H7 (cell line): Measurements from ENCODE around the gene IFT27. TPM values are rescaled to one million over a fixed set of nuclear protein-coding genes. Genes with fewer than 3 reads are reported as not detected.

ENCODE experiments used
- DNase-seq: peaks from one replicate; pipeline ENCODE4 v3.0.0; 2012
- H3K27me3 ChIP-seq: 2 replicates; pipeline ENCODE4 v1.6.0; 2011; ENCODE audit warnings: mild to moderate bottlenecking, low read length; ENCODE audit not compliant: control insufficient read depth, insufficient read depth
- H3K36me3 ChIP-seq: replicated peaks from 2 replicates; pipeline ENCODE4 v1.5.1; 2011; ENCODE audit warnings: low read length; ENCODE audit not compliant: control insufficient read depth, insufficient read depth
- H3K4me3 ChIP-seq: 2 replicates; pipeline ENCODE4 v1.5.1; 2011; ENCODE audit warnings: low read depth, mild to moderate bottlenecking, control low read depth, low read length, moderate library complexity; ENCODE audit not compliant: insufficient read depth
- total RNA-seq: library from RNA; depleted of rRNA; stranded (reverse); fragments of >200 nt; shearing (Covaris generic); gene quantifications from 2 replicates; pipeline ENCODE4 v1.2.3, GENCODE V29; 2014

IFT27 gene
- total RNA-seq, 1 experiment from 2014 or later: 30.1 TPM

DNA sequence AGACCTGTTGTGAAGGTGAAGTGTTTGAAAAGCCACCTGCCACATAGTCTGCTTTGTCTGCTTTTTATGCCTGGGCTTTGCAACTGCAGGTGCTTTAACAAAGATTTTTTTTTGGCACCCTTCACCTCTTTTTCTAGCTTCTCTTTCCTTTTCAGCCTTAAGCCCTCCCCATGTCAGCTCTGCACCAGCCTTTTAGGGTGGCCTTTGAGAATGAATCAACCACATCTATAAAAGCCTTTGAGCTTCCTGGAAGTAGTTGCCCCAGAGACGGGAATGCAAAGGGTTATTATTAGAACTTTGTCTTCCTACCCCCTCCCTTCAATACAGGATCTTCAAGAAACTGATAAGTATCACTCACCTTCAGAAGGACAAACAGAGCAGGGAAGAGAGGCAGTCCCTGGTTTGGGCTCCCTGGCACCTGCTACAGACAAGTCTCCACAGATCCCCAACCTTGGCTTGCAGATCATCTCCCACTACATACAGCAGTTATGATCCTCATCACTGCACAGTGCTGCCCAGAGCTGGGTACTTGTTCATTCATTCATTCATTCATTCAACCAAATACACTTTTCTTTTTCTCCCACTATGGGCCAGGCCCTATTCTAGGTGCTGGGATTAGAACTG, 32.9 kb upstream of the IFT27 start:
- no peaks in the 10 kb centered on the region; the same call in 1 of the 2 replicates for H3K27me3 ChIP-seq
- DNase-seq: no peak
- H3K4me3 ChIP-seq: no peak overlapping the region
- H3K36me3 ChIP-seq: no peaks in the 10 kb centered on the region

DNA sequence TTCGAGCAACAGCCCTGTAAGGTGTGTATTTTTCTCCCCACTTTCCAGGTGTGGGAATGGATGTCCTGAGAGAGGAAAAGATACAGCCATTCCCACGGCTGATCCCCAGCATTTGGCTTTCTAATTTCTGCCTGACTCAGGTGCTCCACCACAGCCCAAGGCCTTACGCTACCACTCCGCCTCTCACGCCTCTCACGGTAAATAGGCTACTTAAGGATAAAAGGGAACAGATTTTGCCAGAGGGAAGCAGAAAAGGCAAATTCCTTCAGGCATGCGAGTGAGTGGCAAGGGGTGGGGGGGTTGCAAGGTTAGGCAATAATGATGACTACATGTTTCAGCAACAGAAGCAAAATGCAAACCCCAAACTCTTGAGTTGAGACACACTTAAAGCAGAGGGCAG, 31.7 kb upstream of the IFT27 start:
- no peak for DNase-seq

DNA sequence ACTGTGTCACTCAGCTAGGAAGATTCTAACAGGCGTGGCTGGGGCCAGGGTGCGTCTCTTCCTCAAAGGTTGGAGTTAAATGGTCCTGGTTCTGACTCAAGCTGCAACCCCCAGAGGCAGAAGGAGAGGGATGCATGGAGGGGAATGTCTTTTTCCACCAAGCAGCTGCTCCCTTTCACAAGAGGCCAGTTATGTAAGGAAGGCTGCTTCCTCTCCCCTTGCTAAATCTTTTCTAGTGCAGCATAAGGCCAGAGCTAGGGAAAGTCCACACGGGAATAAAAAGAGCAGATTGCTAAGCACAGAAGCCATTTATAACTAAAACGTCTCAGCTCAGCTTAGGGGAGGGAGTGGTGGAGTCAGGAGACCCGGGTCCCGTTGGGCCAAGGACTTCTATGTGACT, 30.9 kb upstream of the IFT27 start:
- H3K36me3 ChIP-seq: no peaks in the 10 kb centered on the region
- no peak overlapping the region for H3K4me3 ChIP-seq
- no peaks in the 10 kb centered on the region for H3K27me3 ChIP-seq
- DNase-seq: no peak

More for the DNA sequence above, 31.7 kb upstream of the IFT27 start:
- Histone ChIP-seq H3K36me3 (no peaks in the 10 kb centered on the region), H3K4me3 (no peak overlapping the region), H3K27me3 (no peaks in the 10 kb centered on the region)

DNA sequence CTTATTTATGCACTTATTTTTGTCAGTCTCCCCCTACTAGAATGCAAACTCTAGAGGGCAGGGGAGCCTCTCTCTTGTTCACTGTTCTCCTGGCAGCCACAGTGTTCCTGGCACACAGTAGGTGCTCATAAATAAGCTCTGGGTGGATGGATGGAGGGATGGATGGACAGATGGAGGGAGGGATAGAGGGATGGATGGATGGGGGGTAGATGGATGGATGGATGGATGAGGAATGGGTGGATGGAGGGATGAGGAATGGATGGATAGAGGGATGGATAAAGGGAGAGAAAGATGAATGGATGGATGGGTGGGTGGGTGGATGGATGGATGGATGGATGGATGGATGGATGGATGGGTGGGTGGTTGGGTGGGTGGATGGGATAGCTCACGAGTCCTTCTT, 27.4 kb upstream of the IFT27 start:
- Histone ChIP-seq H3K36me3 (no peaks in the 10 kb centered on the region), H3K4me3 (no peak overlapping the region), H3K27me3 (no peaks in the 10 kb centered on the region)
- DNase-seq: no peak

DNA sequence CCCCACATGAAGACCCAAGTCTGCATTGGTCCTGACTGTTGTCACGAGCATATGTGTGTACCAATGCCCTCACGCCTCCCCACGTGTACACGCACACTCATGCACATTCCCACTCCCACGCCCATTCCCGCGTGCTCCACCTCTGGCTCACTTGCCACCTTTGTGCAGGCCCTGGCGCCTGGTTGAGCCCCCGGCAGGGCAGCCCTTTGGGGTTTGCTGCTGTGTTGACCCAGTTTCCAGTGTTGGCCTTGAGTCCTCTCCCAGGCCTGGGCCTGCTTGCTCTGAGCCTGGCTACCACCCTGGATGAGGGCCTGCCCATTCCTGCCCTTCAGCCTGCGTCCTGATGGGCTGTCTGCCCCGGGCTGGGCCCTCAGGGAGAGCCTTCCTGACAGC, 22.8 kb upstream of the IFT27 start:
- no peaks in the 10 kb centered on the region for H3K36me3 ChIP-seq
- H3K27me3 ChIP-seq: no peaks in the 10 kb centered on the region
- no peak overlapping the region for H3K4me3 ChIP-seq
- no peak for DNase-seq

DNA sequence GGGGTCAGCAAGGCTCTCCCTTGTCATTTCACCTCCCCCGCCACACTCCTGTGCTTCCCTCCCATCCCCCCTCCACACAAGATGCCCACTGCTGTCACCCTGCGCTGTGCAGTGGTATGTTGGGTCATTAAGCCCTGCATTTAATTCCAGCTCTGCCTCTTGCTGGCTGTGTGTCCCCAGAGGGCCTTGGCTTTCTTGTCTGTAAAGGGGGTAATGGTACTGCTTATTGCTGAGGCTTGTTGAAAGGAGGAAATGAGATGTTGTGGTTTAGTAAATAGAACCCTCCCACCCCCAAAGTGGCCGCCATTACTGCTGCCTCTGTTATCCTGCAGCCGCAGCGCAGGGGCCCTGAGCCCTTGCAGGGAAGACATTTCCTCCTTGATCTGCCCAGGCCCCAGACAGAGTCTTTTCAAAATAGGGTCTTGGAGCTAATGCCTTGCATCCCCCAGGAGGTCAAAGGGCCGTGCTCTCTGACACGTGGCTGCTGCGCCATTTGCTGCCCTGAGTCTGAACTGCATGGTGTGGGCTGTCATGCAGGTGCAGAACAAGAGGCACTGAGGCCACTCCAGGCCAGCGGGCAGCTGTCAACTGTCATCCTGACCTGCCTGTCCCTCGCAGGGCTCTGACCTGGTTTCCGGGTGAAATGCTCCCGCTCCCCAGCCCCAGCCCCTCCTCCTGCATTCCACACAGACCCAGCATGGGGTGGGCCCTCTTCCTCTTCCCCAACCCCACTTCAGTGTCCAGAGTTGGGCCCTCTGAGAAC, 22.2 kb upstream of the IFT27 start:
- no peaks in the 10 kb centered on the region for H3K27me3 ChIP-seq
- peak; percentile 61 for DNase-seq
- H3K36me3 ChIP-seq: no peaks in the 10 kb centered on the region
- no peak overlapping the region for H3K4me3 ChIP-seq

DNA sequence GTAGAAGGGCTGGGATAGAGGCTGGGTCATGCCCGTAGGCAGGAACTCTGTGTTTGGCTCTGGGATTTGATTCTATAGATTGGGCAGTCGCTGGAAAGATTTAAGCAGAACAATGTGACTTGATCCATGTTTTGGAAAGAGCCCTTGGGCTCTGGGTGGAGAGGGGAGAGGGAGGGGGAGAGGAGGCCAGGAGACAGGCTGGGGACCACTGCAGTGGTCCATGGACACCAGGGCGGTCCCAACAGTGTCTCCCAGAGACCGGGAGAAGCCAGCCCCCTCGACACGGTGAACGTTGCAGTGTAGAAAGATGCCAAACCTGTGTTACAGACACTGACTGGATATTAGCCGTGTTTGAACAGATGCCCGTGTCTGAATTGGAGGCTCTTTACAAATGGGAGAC, 21.5 kb upstream of the IFT27 start:
- Histone ChIP-seq H3K36me3 (no peaks in the 10 kb centered on the region), H3K27me3 (no peaks in the 10 kb centered on the region), H3K4me3 (no peak overlapping the region)
- DNase-seq: peak; percentile 60

DNA sequence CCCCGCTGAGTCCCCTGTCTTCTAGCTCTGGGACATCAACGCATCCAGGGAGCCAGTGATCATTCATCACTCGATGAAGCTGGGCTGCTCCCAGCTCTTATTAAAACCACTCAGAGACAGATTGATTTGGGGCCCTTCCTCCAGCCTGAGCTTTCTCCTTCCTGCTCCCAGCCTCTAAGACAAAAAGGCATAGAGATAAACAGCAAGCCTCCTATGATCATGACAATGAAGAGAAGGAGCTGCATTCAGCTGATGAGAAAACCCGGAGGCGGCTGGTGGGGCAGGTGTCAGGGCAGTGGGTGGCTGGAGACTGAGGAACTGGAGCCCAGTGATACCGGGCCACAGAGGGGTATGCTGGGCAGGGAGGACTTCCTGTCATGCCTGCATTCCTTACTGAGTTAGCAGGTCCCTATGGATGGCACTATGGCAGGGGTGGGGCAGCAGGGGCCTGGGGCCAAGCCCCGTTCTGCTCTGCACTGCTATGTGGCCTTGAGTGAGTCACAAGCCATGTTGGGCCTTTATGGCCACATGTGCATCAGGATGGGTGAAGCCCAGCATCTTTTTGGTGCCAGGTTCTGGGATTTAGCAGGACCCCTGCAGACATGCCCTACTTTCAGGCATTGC, 20.7 kb upstream of the IFT27 start:
- no peak overlapping the region for H3K4me3 ChIP-seq
- H3K36me3 ChIP-seq: no peaks in the 10 kb centered on the region
- peak; percentile 73 for DNase-seq
- H3K27me3 ChIP-seq: no peaks in the 10 kb centered on the region

DNA sequence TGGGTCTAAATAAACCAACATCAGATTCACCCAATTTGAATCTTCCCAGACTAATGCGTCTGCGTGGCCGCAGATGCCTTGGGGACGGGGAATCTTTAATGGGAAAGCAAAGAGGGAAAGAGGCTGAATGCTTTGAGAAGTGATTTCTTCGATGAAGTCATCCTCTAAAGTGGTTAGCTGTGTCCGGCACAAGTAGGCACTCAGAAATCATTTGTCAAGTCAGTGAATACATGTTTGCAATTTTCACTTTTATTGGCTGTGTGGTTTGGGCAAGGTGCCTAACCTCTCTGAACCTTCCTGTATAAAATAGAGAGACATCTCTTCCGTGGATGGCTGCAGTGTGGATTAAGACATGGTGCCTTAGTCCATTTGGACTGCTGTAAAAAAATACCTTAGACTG, 19.7 kb upstream of the IFT27 start:
- no peak overlapping the region for H3K4me3 ChIP-seq

DNA sequence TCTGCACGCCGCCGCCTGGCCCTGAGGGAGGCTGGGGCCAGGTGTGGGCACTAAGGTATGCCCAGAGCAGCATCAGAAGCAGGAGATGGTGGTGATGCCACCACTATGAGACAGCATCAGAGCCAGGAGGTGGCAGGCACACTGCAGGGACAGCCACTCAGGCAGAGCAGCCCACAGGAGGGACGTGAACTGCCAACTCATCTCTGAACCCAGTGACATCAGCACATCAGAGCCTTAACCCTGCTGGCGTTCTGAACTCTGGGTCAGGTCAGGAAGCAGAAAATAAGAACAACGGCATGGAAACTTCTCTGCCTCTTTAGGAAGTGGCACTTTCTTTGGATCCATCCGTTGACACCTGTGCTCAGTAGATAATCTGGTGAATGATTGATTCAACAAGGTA, 14.7 kb upstream of the IFT27 start:
- no peak for DNase-seq
- H3K36me3 ChIP-seq: no peaks in the 10 kb centered on the region
- H3K27me3 ChIP-seq: no peaks in the 10 kb centered on the region
- no peak overlapping the region for H3K4me3 ChIP-seq

More for the DNA sequence above, 19.7 kb upstream of the IFT27 start:
- Histone ChIP-seq H3K36me3 (no peaks in the 10 kb centered on the region), H3K27me3 (no peaks in the 10 kb centered on the region)
- DNase-seq: no peak

DNA sequence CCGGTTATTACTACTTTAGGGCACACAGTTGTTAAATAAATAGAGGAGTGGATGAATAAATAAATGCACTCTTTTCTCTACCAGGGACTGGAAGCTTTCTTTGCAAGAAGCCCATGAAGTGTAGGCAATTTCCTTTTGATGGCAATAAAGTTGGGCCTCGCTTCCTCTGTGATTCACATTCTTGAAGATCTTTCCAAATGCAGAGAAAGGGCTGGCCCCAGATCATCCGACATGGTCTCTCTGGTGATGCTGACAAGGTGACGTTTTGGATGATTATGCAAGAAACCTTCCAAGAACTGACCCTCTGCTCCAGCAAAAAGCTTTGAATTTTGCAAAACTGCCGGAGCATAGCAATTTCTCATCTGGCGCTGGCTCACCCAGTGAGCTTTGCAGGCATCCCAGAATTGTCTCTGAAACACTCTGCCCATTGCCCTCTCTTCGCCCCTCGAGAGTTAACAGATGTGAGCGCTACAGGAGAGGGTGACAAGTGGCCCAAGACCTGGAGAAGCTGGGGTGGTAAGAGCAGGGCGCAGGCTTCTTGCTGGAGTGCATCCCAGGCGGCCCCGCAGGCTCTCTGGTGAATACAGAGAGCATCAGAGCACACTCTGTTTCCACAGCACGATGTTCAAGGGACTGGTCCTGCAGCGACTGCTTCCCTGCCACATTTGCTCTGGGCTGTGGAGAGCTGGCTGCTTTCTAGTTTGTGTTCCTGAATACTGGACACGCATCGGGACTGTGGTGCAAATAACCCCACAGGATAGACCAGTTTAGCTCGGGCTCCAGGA, 11.5 kb upstream of the IFT27 start:
- Histone ChIP-seq H3K36me3 (no peaks in the 10 kb centered on the region), H3K4me3 (no peak overlapping the region), H3K27me3 (no peaks in the 10 kb centered on the region)
- peak; percentile 26 for DNase-seq

DNA sequence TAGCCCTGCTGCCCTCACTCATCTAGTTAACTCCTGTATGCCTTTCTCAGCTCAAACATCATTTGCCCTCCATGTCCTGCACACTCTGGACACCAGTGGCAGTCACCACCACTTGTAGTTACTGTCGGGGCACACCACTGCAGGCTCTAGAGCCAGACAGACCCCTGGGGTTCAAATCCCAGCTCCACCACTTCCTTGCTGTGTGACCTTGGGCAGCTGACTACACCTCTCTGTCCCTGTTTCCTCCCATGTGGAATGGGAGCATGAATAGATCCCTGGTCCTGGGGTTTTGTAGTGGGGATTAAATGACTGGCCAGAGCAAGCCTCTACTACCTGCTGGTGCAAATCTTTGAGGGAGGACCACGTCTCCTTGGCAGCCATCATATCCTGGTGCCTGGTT, 7.8 kb upstream of the IFT27 start:
- no peak for DNase-seq
- Histone ChIP-seq H3K36me3 (no peaks in the 10 kb centered on the region), H3K27me3 (no peaks in the 10 kb centered on the region), H3K4me3 (no peak overlapping the region)

DNA sequence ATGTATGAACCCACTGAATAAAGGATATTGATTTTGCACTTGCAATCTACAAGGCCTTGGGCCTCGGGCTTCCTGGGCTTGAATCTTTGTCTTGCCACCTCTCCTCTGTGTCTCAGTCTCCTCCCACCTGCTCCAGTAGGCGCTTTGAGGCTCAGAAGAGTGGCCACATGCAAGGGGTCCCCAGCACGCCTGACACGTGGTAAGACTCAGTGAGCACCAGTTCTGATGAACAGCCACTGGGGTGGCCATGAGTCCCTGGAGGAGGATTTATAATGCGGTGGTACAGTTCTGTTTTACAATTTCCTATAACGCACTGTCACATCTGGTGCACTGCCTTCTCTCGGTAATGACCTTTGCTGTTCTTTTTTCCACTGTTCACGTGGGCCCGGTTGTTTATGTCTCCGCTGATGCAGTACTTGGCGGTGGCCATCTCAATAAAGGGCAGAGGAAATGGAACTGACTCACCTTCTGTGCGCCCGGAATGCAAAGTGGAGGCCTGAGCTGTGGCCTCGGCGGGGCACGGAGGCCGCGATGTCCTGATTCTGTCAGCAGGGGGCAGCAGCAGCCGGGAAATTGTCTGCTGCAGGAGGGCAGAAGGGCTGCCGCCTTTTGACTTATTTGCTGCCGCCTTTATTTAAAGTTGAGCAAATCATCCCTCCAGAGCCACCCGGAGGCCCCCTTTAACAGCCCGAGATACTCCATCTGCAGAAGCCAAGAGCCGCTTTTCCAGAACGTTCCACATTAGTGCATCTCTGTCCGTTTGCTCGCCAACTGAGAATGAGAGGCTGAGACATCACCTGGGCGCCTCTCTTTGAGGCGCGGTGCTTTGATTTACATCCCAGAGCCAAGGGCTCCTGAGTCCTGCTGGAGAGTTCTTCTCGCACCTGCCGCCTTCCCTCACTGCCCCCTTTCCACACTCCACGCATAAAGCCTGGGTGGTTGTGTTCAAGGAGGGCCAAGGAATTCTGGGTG, 6.0 kb upstream of the IFT27 start:
- no peak overlapping the region for H3K4me3 ChIP-seq
- peaks cover 3% of the 10 kb centered on the region for H3K27me3 ChIP-seq
- no peaks in the 10 kb centered on the region for H3K36me3 ChIP-seq
- DNase-seq: peak; percentile 93

DNA sequence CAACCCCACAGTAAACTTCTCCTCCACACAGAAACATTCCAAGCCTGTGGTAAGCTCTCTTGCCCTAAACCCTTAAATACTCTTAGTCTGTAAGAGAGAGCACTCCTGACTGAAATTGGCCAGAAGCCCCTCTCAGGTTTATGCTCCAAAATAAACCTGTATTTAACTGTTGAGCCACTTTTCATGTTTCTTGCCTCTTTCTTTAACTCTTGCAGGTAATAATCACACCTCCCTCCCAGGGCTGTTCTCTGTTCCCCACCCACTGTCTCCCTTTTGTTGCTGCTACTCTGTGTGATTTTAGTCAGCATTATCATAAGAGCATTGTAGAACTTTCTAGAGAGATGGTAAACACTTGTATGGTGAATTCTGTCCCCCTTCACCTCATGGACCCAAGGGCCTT, 2.1 kb upstream of the IFT27 start:
- no peak for DNase-seq
- Histone ChIP-seq H3K4me3 (no peak overlapping the region), H3K36me3 (no peaks in the 10 kb centered on the region), H3K27me3 (peaks cover 6% of the 10 kb centered on the region)
